ENCODE results near the gene MAP7. TPM values are rescaled to one million over a fixed set of nuclear protein-coding genes. Genes with fewer than 3 reads are reported as not detected.

MAP7 gene
- total RNA-seq, 4 donors from 2014 or later: 18.3 to 33.0 (median 28.2) TPM

DNA sequence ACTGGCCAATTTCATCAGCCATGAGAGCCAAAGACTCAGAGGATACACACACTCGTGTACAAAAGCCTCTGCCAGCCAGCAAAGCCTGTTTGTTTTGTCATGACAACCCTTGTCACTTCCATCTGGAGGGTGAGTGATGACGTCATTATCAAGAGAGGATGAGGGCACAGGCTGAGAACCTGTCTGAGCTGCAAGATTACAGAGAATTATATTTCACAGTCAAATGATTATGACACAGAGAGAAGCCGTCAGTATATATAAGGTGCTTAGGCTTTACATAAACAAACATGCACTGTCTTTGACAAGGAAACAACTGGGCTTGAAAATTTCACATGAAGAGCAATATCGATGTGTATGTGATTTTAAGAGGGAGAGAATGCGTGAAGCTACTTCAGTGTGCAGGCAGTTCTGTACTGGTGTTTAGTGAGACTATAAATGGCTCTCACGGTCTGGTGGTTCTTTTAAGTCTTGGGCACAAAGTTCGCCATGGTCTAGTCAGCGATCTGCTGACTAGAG lies 224.1 kb downstream of the MAP7 start:
- no peaks in the 10 kb centered on the region for H3K4me1 ChIP-seq
- H3K27ac ChIP-seq: no peak overlapping the region
- H3K36me3 ChIP-seq: no peaks in the 10 kb centered on the region
- DNase-seq: no peak
- H3K4me3 ChIP-seq: no peak overlapping the region
- TF ChIP-seq, protein P1, sequence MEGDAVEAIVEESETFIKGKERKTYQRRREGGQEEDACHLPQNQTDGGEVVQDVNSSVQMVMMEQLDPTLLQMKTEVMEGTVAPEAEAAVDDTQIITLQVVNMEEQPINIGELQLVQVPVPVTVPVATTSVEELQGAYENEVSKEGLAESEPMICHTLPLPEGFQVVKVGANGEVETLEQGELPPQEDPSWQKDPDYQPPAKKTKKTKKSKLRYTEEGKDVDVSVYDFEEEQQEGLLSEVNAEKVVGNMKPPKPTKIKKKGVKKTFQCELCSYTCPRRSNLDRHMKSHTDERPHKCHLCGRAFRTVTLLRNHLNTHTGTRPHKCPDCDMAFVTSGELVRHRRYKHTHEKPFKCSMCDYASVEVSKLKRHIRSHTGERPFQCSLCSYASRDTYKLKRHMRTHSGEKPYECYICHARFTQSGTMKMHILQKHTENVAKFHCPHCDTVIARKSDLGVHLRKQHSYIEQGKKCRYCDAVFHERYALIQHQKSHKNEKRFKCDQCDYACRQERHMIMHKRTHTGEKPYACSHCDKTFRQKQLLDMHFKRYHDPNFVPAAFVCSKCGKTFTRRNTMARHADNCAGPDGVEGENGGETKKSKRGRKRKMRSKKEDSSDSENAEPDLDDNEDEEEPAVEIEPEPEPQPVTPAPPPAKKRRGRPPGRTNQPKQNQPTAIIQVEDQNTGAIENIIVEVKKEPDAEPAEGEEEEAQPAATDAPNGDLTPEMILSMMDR (IDR thresholded peaks at IDR 0.05): no peak
- TF ChIP-seq POLR2A (IDR thresholded peaks at IDR 0.05): no peak
- WGBS, 2 donors: 55 to 63% methylated on average over 7 to 8 of the region's 8 CpGs
- no peaks in the 10 kb centered on the region for H3K9me3 ChIP-seq
- H3K27me3 ChIP-seq: peaks cover 0 to 3% (median 0%) of the 10 kb centered on the region in 4 donors
- intact Hi-C loops (cut with DNase I): no loop called here

DNA sequence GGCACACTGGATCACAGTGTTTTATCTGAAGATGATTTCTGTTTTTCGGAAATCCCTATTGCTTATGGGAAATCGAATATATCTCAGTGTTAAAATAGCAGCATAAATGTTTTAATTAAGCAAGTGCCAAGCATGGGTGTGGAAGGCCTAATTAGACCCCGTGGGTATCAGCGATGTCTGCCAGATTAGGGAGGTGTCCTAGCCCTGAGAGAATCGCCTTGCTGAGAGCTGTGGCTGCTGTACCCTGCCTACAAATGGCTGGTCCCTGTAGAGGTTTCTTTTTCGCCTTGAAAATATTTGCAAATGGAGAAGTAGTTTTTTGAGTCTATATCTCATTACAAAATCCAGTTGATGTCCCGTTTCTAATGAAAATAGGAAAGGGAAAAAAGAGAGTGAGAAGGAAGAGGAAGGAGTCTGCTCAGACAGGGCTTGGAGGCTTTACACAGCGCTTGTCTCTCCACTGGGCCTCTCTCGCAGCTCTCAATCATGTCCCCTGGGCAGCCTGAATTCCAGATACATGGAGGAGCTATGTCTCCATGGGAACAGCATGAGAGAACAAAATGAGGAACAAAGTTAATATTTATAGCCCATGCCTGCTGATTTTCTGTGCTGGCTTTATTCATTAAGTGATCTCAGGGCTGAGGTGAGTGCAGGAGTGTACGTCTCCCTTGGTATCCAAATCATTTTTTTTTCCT lies 225.4 kb downstream of the MAP7 start:
- intact Hi-C loops (cut with DNase I): no loop called here
- Histone ChIP-seq H3K4me3 (no peak overlapping the region), H3K27ac (no peak overlapping the region), H3K36me3 (no peaks in the 10 kb centered on the region), H3K9me3 (no peaks in the 10 kb centered on the region), H3K27me3 (no peaks in the 10 kb centered on the region), H3K4me1 (no peaks in the 10 kb centered on the region)
- 75 to 82% methylated on average over 8 to 10 of the region's 10 CpGs for WGBS, 2 donors
- DNase-seq: no peak
- no peak for TF ChIP-seq POLR2A (IDR thresholded peaks at IDR 0.05)
- TF ChIP-seq, protein P1 (IDR thresholded peaks at IDR 0.05): no peak

DNA sequence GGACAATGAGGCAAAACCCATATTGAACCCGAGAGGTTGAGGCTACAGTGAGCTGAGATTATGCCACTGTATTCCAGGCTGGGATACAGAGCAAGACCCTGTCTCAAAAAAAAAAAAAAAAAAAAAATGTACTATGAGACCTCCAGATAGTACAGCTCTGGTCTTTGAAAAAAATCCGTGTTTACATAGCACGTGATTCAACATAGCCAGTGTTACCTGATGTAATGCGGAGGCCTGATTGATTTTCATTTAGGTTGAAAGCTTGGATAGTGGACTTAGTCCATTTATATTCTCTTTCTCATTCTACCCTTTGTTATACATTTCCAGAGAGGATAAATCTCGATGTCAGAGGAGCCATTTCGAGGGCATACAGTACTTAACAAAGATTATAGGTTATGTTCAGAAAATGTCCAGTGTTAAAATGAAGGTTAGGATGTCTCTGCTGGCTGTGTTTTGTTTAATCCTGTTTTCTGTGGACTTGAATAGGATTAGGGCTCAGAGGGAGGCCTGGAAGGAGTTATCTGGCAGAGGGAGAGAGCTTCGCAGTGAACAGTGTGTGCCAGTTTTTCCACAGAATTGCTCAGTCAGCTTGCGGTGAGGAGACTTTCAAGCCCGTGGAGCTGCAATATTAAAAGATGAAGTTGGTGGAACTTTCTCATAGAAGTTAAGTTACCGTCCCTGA lies 226.7 kb downstream of the MAP7 start:
- H3K4me3 ChIP-seq: no peak overlapping the region
- no peak for DNase-seq
- H3K36me3 ChIP-seq: no peaks in the 10 kb centered on the region
- no peaks in the 10 kb centered on the region for H3K4me1 ChIP-seq
- WGBS, 2 donors: 64 to 67% methylated on average over 10 of the region's 10 CpGs
- no peak for TF ChIP-seq POLR2A (IDR thresholded peaks at IDR 0.05)
- TF ChIP-seq, protein P1 (IDR thresholded peaks at IDR 0.05): no peak
- H3K27me3 ChIP-seq: no peaks in the 10 kb centered on the region
- H3K27ac ChIP-seq: no peak overlapping the region
- no peaks in the 10 kb centered on the region for H3K9me3 ChIP-seq
- intact Hi-C loops (cut with DNase I): no loop called here

DNA sequence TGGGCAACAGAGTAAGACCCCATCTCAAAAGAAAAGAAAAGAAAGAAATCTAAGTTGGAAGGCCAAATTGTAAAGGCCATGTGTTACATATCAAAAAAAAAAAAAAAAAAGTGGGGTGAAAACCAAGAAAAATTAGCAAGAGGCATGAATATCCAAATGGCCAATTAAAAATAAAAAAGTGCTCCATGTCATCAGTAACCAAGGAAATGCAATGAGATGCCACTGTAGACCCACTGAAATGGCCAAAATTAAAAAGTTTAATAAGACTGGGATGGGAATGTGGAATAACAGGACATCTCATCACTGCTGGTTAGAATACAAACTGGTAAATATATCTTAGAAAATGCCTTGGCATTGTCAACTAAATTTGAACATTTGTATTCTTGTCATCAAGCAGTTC lies 230.5 kb downstream of the MAP7 start:
- no peak overlapping the region for H3K4me3 ChIP-seq
- H3K4me1 ChIP-seq: peaks cover 0 to 5% (median 0%) of the 10 kb centered on the region in 3 donors
- intact Hi-C loops (cut with DNase I): no loop called here
- no peaks in the 10 kb centered on the region for H3K9me3 ChIP-seq
- no peak for DNase-seq
- H3K27me3 ChIP-seq: no peaks in the 10 kb centered on the region
- no peaks in the 10 kb centered on the region for H3K36me3 ChIP-seq
- no peak for TF ChIP-seq POLR2A (IDR thresholded peaks at IDR 0.05)
- TF ChIP-seq, protein P1 (IDR thresholded peaks at IDR 0.05): no peak
- no peak overlapping the region for H3K27ac ChIP-seq

DNA sequence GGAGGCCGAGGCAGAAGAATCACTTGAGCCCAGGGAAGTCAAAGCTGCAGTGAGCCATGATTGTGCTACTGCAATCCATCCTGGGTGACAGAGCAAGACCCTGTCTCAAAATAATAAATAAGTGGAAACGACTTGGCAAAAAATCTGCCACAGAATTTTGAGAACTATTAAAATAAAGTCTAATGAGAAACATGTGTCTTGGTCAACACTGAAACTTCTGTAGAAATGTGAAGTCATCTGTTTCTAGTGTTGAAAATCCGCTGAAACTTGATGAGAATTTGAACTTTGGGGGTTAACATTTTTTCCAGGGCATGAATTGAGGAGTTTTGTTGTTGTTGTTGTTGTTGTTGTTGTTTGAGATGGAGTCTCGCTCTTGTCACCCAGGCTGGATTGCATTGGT lies 231.5 kb downstream of the MAP7 start:
- intact Hi-C loops (cut with DNase I): no loop called here
- Histone ChIP-seq H3K4me3 (no peak overlapping the region), H3K9me3 (no peaks in the 10 kb centered on the region), H3K27me3 (no peaks in the 10 kb centered on the region), H3K36me3 (no peaks in the 10 kb centered on the region), H3K27ac (no peak overlapping the region), H3K4me1 (peaks cover 0 to 5% (median 0%) of the 10 kb centered on the region in 3 donors)
- DNase-seq: no peak
- 66 to 67% methylated on average over 4 of the region's 4 CpGs for WGBS, 2 donors
- TF ChIP-seq, protein P1 (IDR thresholded peaks at IDR 0.05): no peak
- TF ChIP-seq POLR2A (IDR thresholded peaks at IDR 0.05): no peak

All from esophagus squamous epithelium (tissue), 5 donors.